ENCODE data around the gene KCND3.

- no peak for TF ChIP-seq CTCF (conservative IDR thresholded peaks at IDR 0.05)
- no peak for TF ChIP-seq ZFX (IDR thresholded peaks at IDR 0.05)
Observed at GRCh38 chr1:111983500-111983899, 6.0 kb downstream of the KCND3 start.
